ENCODE measurements around the gene TRIL.

Gene TRIL

DNA sequence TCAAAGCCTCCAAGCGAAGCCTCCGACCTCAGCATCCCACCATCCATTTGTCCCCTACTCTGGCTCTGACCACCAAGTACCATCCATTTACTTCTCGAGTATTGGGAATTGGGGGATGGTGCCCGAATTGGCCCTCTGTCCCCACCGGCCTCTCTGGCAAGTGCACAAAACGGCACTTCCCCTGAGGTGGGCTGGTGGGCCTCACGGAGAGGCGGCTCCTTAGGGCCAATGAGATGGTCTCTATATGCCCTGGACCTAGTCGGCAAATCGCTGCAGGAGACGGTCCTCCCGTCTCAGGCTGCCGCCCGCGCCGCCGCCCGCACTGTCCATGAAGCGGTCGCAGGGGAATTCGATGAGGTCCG is 2.8 kb downstream of the TRIL start:
- H3K27ac ChIP-seq: peak overlapping the region in 3 of 21 experiments; percentile 56 to 72 (median 64)
- peak overlapping the region in 6 of 7 experiments; percentile 26 to 55 (median 44) for H3K4me3 ChIP-seq

GRCh38 chr7:28954946-28955345 is 3.2 kb downstream of the TRIL start:
- Histone ChIP-seq H3K4me3 (peak overlapping the region in 2 of 7 experiments; percentile 42 to 55), H3K27ac (no peak overlapping the region)

DNA sequence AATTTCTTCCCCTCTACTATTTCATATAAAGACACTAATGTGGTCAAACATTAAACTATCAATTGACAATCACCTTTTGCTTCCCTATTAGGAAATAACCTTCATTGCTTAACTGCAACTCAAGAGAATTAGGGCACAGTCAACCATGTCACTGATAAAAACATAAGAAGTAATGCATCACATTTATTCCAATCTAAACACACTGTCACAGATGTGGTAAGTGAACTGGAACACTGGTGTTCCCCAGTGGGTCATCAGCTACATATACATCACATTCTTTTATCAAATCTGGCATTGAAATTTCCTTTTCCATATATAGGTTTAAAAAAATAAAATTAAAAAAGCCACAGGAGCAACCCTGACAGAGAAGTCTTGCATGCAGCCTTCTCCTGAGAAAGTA is 3.7 kb downstream of the TRIL start:
- H3K4me3 ChIP-seq: no peak overlapping the region
- no peak overlapping the region for H3K27ac ChIP-seq

GRCh38 chr7:28953633-28954032 is 4.5 kb downstream of the TRIL start:
- Histone ChIP-seq H3K27ac (no peak overlapping the region), H3K4me3 (no peak overlapping the region)

DNA sequence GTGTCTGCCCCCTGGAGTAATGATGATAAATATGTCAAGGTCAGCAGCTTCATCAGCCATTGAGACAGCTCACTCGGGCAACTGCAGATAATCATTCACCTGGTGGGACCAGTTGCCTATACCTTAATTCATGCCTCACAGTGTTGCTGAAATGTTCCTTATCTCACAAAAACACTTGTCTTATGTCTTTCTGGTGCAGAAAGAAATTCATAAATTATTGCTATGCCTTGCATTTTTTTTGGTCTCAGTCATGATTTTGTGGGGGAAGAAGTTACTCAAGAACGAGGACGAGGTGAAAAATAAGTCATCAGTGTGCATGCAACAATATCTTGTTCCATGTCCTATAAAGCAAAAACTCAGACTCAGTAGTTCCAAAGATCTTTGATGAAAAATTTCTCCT is 16.0 kb downstream of the TRIL start:
- H3K4me3 ChIP-seq: no peak overlapping the region
- no peak overlapping the region for H3K27ac ChIP-seq

DNA sequence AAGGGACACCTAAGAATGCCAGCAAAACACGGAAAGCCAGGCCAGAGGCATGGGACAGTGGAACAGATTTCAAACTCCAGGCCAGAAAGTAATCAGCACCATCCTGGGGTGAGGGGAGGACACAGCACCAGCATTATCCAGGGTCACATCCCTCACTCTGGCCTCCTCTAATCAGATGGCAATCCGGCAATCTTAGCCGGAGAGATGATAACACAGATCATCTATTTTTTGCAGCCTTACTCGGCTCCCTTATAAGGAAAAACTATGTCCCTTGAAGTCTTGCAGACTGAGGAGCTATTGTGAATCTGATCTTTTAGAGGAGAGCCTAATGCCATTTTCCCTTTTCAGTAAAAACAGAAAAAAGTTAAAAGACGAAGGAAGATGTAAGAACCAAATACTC is 16.5 kb downstream of the TRIL start:
- no peak overlapping the region for H3K4me3 ChIP-seq
- no peak overlapping the region for H3K27ac ChIP-seq

DNA sequence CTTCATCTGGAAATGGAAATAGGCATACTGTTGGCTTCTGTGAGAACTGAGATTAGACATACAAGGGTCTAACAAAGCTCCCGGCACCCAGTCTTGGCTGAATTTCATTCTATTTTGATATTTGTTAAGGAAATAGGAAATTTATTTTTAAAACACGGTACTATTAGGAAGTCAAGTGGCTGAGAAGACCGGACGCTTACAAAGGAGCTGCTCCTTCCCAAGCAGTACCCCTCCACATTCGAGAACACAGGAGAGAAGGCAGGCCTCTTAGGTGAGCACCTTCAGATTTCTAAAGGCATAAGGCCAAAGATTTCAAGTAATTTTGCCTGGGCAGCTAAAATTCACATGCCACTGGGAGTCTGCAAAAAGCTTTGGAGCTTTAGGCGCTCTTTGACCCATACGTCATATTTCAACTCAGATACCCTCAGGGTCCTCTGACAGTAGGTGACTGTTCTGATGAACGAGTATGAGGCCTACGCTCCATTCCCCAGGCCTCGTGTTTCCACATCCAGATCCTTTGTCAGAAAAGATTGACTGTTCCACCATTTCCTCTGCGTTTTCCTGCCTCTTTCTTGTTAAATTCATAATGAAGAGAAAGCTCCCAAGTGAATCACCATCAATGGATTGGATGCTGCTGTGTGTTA is 17.3 kb downstream of the TRIL start:
- Histone ChIP-seq H3K4me3 (no peak overlapping the region), H3K27ac (no peak overlapping the region)

GRCh38 chr7:28939844-28940544 is 18.1 kb downstream of the TRIL start:
- Histone ChIP-seq H3K27ac (no peak overlapping the region), H3K4me3 (no peak overlapping the region)

- Histone ChIP-seq H3K27ac (no peak overlapping the region), H3K4me3 (no peak overlapping the region)
Observed at GRCh38 chr7:28939367-28939766, 18.8 kb downstream of the TRIL start.

GRCh38 chr7:28937619-28938018 is 20.5 kb downstream of the TRIL start:
- no peak overlapping the region for H3K27ac ChIP-seq
- H3K4me3 ChIP-seq: no peak overlapping the region

DNA sequence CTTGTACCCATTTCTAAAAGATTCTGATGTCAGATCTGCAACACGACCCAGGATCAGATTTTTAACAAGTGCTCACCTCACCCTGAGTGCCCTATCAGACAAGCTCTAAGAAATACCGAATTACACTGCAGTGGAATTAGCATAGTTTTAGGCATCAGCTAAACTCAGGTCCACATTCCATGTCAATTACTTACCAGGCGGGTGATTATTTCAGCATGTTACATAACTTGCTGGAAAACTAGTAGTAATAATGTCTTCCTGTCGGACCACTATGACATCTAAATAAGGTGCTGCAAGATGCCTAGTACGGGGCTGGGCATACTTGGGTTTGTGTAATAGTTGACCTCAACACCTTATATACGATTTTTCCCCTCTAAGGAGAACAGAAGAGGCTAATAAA is 21.0 kb downstream of the TRIL start:
- H3K4me3 ChIP-seq: no peak overlapping the region
- no peak overlapping the region for H3K27ac ChIP-seq

DNA sequence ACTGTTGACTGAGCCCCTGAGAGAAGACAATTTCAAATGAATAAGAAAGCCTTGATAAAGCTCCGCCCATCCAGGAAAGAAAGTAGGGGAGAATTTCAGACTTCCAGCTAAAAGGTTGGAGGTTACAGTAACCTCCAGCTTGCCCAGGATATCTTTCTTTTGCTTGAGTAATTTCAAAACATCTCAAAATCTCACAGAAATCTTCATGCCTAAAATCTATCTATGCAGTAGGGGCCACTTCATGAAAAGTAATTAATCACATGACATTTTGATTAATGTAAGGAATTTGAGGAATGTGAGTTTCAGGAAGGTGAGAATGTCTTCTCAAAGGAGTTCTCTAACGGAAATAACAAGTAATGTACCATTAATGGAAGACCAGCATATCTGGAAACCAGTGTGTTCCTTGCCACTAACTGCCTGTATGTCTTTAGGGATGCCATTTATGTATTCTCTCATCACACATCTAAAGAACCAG is 24.2 kb downstream of the TRIL start:
- Histone ChIP-seq H3K4me3 (no peak overlapping the region), H3K27ac (no peak overlapping the region)

- no peak overlapping the region for H3K27ac ChIP-seq
- no peak overlapping the region for H3K4me3 ChIP-seq
Observed at GRCh38 chr7:28931565-28931964, 26.6 kb downstream of the TRIL start.

GRCh38 chr7:28926871-28927597 is 31.1 kb downstream of the TRIL start:
- peak overlapping the region in 6 of 21 experiments; percentile 1 to 59 (median 41) for H3K27ac ChIP-seq
- peak overlapping the region; percentile 26 to 45 (median 33) for H3K4me3 ChIP-seq

GRCh38 chr7:28922624-28923331 is 35.4 kb downstream of the TRIL start:
- H3K27ac ChIP-seq: no peak overlapping the region
- no peak overlapping the region for H3K4me3 ChIP-seq

DNA sequence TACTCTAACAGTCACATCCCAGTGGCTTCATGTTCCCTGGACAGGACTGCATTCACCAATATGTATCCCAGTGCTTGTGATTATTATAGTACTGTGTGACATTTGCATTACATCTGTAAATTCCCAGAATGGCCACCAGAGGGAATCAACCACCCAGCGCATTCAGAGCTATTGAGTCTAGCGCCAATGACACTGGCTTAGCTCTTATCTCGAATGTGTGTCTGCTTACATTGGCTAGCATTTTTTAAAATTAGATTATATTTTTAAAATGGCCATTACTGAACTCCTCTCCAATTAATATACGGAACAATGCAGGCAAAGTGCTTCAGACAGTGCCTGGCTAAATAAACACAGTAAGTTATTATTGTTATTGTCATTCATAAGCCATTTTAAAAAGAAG is 36.3 kb downstream of the TRIL start:
- no peak overlapping the region for H3K27ac ChIP-seq
- no peak overlapping the region for H3K4me3 ChIP-seq

- no peak overlapping the region for H3K27ac ChIP-seq
- no peak overlapping the region for H3K4me3 ChIP-seq
Observed at GRCh38 chr7:28920424-28920823, 37.7 kb downstream of the TRIL start.

GRCh38 chr7:28919510-28919909 is 38.6 kb downstream of the TRIL start:
- no peak overlapping the region for H3K4me3 ChIP-seq
- no peak overlapping the region for H3K27ac ChIP-seq

DNA sequence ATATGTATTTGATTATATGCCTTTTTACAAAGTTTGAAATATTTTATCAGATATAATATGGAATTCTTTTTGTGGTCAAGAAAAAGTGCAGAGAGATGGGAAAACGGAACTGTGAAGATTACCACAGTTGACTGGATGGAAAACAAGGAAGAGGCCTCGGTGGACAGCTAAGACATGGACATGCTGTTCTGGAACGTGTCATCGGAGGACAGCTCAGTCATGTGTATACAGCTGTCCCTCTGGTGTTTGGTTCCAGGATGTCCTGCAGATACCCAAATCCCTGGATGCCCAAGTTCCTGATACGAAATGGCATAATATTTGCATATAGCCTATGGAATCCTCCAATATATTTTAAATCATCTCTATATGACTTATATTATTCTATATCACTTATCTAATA is 49.4 kb downstream of the TRIL start:
- Histone ChIP-seq H3K4me3 (no peak overlapping the region), H3K27ac (no peak overlapping the region)

DNA sequence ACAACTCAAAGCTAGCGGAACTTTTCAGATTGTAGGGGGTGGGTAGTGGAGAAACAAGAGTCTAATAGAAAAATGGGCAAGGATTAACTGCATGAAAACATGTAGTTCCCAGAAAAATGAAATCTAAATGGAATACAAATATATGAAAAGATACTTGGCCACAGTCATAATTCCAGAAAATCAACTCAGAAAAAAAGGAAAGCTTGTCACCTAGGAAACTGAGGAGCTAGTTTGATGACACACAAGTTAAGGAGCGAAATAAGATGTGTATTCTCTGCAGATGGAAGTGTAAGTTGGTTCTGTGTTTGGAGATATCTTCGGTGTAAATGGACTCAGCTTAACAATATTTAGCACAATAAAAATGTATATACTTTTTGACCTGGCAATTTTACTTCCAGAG is 52.7 kb downstream of the TRIL start:
- no peak overlapping the region for H3K27ac ChIP-seq
- no peak overlapping the region for H3K4me3 ChIP-seq
